Esophagus squamous epithelium (tissue), 5 donors: Measurements from ENCODE around the gene PSPN. TPM values are rescaled to one million over a fixed set of nuclear protein-coding genes. Genes with fewer than 3 reads are reported as not detected.

Source experiments
- DNase-seq: peaks from one replicate; lab custom pipeline; 2025; lab: John Stamatoyannopoulos, UW
- H3K27ac ChIP-seq, 4 donors: fragments of 200-600 bp; sonication (generic); one replicate each; pipeline ENCODE4 v1.5.1; 2016 to 2019; ENCODE audit warnings: mild to moderate bottlenecking in 1 of 4
- H3K27me3 ChIP-seq, 4 donors: fragments of 200-600 bp; sonication (generic); 1 replicate in 3 of 4; 2 replicates in 1 of 4; pipeline versions ENCODE4 v1.5.1 to v1.6.0; 2017 to 2021; ENCODE audit warnings: antibody characterized with exemption in 1 of 4
- H3K36me3 ChIP-seq, 3 donors: fragments of 200-600 bp; sonication (generic); one replicate each; pipeline ENCODE4 v1.5.1; 2016 to 2019
- H3K4me1 ChIP-seq, 3 donors: fragments of 200-600 bp; sonication (generic); one replicate each; pipeline ENCODE4 v1.5.1; 2017 to 2019
- H3K4me3 ChIP-seq, 4 donors: fragments of 200-600 bp; sonication (generic); 1 replicate in 3 of 4; 2 replicates in 1 of 4; pipeline ENCODE4 v1.5.1; 2016 to 2019; ENCODE audit warnings: mild to moderate bottlenecking in 2 of 4, moderate library complexity in 1 of 4
- H3K9me3 ChIP-seq, 3 donors: fragments of 200-600 bp; sonication (generic); one replicate each; pipeline ENCODE4 v1.5.1; 2016 to 2019
- CTCF ChIP-seq, 6 experiments: fragments of 450-650 bp in 4 of 6; fragments of 200-600 bp in 2 of 6; sonication (generic) in 2 of 6; IDR thresholded peaks; one replicate each; pipeline ENCODE4 v1.5.1; 2016 to 2019; ENCODE audit warnings: antibody characterized with exemption in 6 of 6, mild to moderate bottlenecking in 4 of 6, moderate library complexity in 4 of 6
- POLR2A ChIP-seq, 4 donors: fragments of 450-650 bp; IDR thresholded peaks; one replicate each; pipeline ENCODE4 v1.6.1; 2017; ENCODE audit warnings: antibody characterized with exemption in 4 of 4, mild to moderate bottlenecking in 4 of 4, moderate library complexity in 3 of 4
- WGBS, 2 donors: methylation state at CpG; one replicate each; pipeline ENCODE4 v1.1.5; 2018; 5-methylcytosine and 5-hydroxymethylcytosine counted together
- intact Hi-C: fragments of 100-400 bp; cut with DNase I; formaldehyde crosslinking; loops from one replicate; pipeline ENCODE4 v1.15.0; 2022
- total RNA-seq, 4 donors: library from RNA; depleted of rRNA; stranded (reverse); fragments of >200 nt; gene quantifications; one replicate each; pipeline ENCODE4 v1.1.0, GENCODE V29; 2016
- donor health status: DM: yes; HTN: yes; CAD: no.

Gene PSPN
- total RNA-seq, 4 donors from 2014 or later: 0.76 to 1.3 (median 1.0) TPM

GRCh38 chr19:6421075-6422014 lies 45.6 kb upstream of the PSPN start:
- H3K4me3 ChIP-seq: no peak overlapping the region
- peaks cover 12 to 48% (median 19%) of the 10 kb centered on the region in 3 donors for H3K4me1 ChIP-seq
- no peak for DNase-seq
- H3K9me3 ChIP-seq: no peaks in the 10 kb centered on the region
- no peaks in the 10 kb centered on the region for H3K27me3 ChIP-seq
- WGBS, 2 donors: 79 to 86% methylated on average over 8 to 11 of the region's 20 CpGs
- H3K36me3 ChIP-seq: peaks cover 40 to 61% (median 50%) of the 10 kb centered on the region in 3 donors
- TF ChIP-seq POLR2A (IDR thresholded peaks at IDR 0.05) (no peak), CTCF (IDR thresholded peaks at IDR 0.05) (no peak)
- intact Hi-C loops: no loop called here
- H3K27ac ChIP-seq: no peak overlapping the region

- Histone ChIP-seq H3K4me1 (peaks cover 8 to 36% (median 19%) of the 10 kb centered on the region in 3 donors), H3K4me3 (no peak overlapping the region), H3K27ac (no peak overlapping the region), H3K9me3 (no peaks in the 10 kb centered on the region), H3K27me3 (no peaks in the 10 kb centered on the region), H3K36me3 (peaks cover 65 to 89% (median 73%) of the 10 kb centered on the region in 3 donors)
- 73 to 80% methylated on average over 1 to 3 of the region's 19 CpGs for WGBS, 2 donors
- intact Hi-C loops: no loop called here
- no peak for DNase-seq
- TF ChIP-seq CTCF (IDR thresholded peaks at IDR 0.05): no peak
- no peak for TF ChIP-seq POLR2A (IDR thresholded peaks at IDR 0.05)
Measured at GRCh38 chr19:6418562-6418932, 42.8 kb upstream of the PSPN start.

GRCh38 chr19:6417713-6418561 lies 42.2 kb upstream of the PSPN start:
- H3K9me3 ChIP-seq: no peaks in the 10 kb centered on the region
- TF ChIP-seq CTCF (IDR thresholded peaks at IDR 0.05) (peak in 2 of 6 experiments; percentile 3 to 22), POLR2A (IDR thresholded peaks at IDR 0.05) (no peak)
- intact Hi-C loops: no loop called here
- WGBS, 2 donors: 79 to 90% methylated on average over 9 to 20 of the region's 33 CpGs
- peak overlapping the region in 1 of 4 donors; percentile 3 for H3K27ac ChIP-seq
- DNase-seq: no peak
- peaks cover 6 to 30% (median 13%) of the 10 kb centered on the region in 3 donors for H3K4me1 ChIP-seq
- no peak overlapping the region for H3K4me3 ChIP-seq
- no peaks in the 10 kb centered on the region for H3K27me3 ChIP-seq
- peaks cover 65 to 94% (median 73%) of the 10 kb centered on the region in 3 donors for H3K36me3 ChIP-seq

GRCh38 chr19:6416658-6417405 lies 41.1 kb upstream of the PSPN start:
- intact Hi-C loops: no loop called here
- TF ChIP-seq POLR2A (IDR thresholded peaks at IDR 0.05): no peak
- no peak for TF ChIP-seq CTCF (IDR thresholded peaks at IDR 0.05)
- Histone ChIP-seq H3K27ac (no peak overlapping the region), H3K4me3 (no peak overlapping the region), H3K4me1 (peaks cover 0 to 19% (median 2%) of the 10 kb centered on the region in 3 donors), H3K9me3 (no peaks in the 10 kb centered on the region), H3K36me3 (peaks cover 65 to 87% (median 73%) of the 10 kb centered on the region in 3 donors), H3K27me3 (no peaks in the 10 kb centered on the region)
- 92 to 94% methylated on average over 15 of the region's 29 CpGs for WGBS, 2 donors
- DNase-seq: no peak
